LNCaP clone FGC (cell line): ENCODE measurements around the gene NTPCR.

Source experiments
- DNase-seq: peaks from one replicate; pipeline ENCODE4 v3.0.0-alpha.2; 2011; ENCODE audit warnings: low read depth
- H3K4me3 ChIP-seq: 2 replicates; pipeline ENCODE4 v1.5.1; 2011; ENCODE audit warnings: mild to moderate bottlenecking, low read depth, low read length, control low read depth
- CTCF ChIP-seq: IDR thresholded peaks from 2 replicates; pipeline ENCODE4 v1.5.1; 2012; ENCODE audit warnings: mild to moderate bottlenecking; ENCODE audit not compliant: control insufficient read depth, insufficient read depth; ENCODE audit errors: extremely low read depth

Gene NTPCR

GRCh38 chr1:232964601-232965000 lies 14.2 kb downstream of the NTPCR start:
- no peak for DNase-seq
- no peak overlapping the region for H3K4me3 ChIP-seq
- no peak for TF ChIP-seq CTCF

- no peak overlapping the region for H3K4me3 ChIP-seq
- TF ChIP-seq CTCF = no peak
- DNase-seq = no peak
These were observed 14.9 kb downstream of the NTPCR start for GRCh38 chr1:232965124-232965911.

- no peak for DNase-seq
- TF ChIP-seq CTCF = no peak
- H3K4me3 ChIP-seq = no peak overlapping the region
These were observed 15.5 kb downstream of the NTPCR start for GRCh38 chr1:232965912-232966217.

GRCh38 chr1:232966663-232967062 lies 16.3 kb downstream of the NTPCR start:
- no peak for TF ChIP-seq CTCF
- no peak for DNase-seq
- no peak overlapping the region for H3K4me3 ChIP-seq

- H3K4me3 ChIP-seq = no peak overlapping the region
- TF ChIP-seq CTCF = no peak
- no peak for DNase-seq
These were observed 18.0 kb downstream of the NTPCR start for GRCh38 chr1:232968391-232968790.

GRCh38 chr1:232968965-232969364 lies 18.6 kb downstream of the NTPCR start:
- no peak overlapping the region for H3K4me3 ChIP-seq
- no peak for TF ChIP-seq CTCF
- peak; percentile 27 for DNase-seq

- DNase-seq = no peak
- no peak overlapping the region for H3K4me3 ChIP-seq
- no peak for TF ChIP-seq CTCF
These were observed 19.4 kb downstream of the NTPCR start for GRCh38 chr1:232969799-232970198.
